Mononuclear cell (primary cell): ENCODE data around the gene TCEAL8. TPM values are rescaled to one million over a fixed set of nuclear protein-coding genes. Genes with fewer than 3 reads are reported as not detected.

Experiments
- H3K27me3 ChIP-seq: 2 replicates; pipeline ENCODE4 v1.6.0; 2011; ENCODE audit warnings: low read length, control low read depth; ENCODE audit not compliant: insufficient read depth
- H3K4me1 ChIP-seq: 2 replicates; pipeline ENCODE4 v1.5.1; 2011; ENCODE audit warnings: mild to moderate bottlenecking, low read length, control low read depth; ENCODE audit not compliant: insufficient read depth
- H3K4me3 ChIP-seq: 2 replicates; pipeline ENCODE4 v1.5.1; 2011; ENCODE audit warnings: mild to moderate bottlenecking, low read length, moderate library complexity
- H3K9me3 ChIP-seq: 2 replicates; pipeline ENCODE4 v1.5.1; 2011; ENCODE audit warnings: low read depth, mild to moderate bottlenecking, control low read depth, low read length
- total RNA-seq: library from RNA; depleted of rRNA; stranded (reverse); fragments of >200 nt; gene quantifications from one replicate; pipeline ENCODE4 v1.2.3, GENCODE V29; 2012

Gene TCEAL8, protein sequence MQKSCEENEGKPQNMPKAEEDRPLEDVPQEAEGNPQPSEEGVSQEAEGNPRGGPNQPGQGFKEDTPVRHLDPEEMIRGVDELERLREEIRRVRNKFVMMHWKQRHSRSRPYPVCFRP
- 29.5 TPM for total RNA-seq

DNA sequence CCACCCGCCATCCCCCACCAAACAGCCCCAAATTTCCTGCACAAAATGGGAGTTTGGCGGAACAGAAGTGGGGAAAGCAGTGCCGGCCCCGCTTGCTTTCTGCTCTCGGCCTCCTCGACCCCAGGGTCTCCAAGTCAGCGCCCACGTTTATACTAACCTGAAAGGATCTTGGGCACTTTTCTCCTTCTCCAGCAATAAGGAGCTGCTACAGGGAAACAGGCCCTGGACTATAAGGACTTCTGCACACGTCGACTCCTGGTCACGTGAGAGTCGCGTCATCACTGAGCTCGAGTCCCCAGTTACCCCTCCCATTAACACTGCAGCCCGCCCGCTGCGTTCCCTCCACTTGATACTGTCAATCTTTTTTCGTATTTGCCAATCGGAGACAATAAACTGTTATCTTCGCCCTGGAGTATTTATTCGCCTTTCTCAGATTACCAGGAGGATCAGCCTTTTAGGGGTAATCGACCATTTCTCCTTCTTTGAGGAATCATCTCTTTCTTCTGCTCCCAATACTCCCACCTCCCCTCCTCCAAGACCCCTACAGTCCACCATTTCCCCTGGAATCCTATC is at the start of gene TCEAL8:
TSS of gene TCEAL8 (minus strand) at position 235 of the 573 bp plus-strand sequence. CDS start 1,176 bp downstream, outside the sequence.
- H3K4me3 ChIP-seq = peak within 1 kb of the TSS; percentile 49
- H3K4me1 ChIP-seq = peaks cover 8% of the 10 kb centered on the region
- no peaks in the 10 kb centered on the region for H3K9me3 ChIP-seq

DNA sequence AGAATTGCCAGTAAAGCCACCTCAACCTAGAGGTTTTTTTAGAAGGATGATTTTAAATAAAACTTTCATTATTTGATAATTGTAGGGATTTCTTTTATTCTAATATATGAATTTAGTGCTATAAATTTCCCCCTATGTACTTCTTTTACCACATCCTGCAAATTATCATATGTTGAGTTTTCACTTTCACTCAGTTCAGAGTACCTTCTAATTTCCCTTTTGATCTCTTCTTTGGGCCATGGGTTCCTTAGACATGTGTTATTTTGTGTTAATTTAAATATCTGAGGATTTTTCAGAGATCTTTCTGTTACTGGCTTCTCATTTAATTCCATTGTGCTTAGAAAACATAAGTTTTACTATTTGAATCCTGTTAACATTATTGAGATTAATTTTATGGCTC is 49.8 kb upstream of the TCEAL8 start:
- Histone ChIP-seq H3K4me1 (no peaks in the 10 kb centered on the region), H3K4me3 (no peak overlapping the region), H3K27me3 (no peaks in the 10 kb centered on the region), H3K9me3 (no peaks in the 10 kb centered on the region)

More for the DNA sequence above, at the start of gene TCEAL8:
- no peaks in the 10 kb centered on the region for H3K27me3 ChIP-seq

DNA sequence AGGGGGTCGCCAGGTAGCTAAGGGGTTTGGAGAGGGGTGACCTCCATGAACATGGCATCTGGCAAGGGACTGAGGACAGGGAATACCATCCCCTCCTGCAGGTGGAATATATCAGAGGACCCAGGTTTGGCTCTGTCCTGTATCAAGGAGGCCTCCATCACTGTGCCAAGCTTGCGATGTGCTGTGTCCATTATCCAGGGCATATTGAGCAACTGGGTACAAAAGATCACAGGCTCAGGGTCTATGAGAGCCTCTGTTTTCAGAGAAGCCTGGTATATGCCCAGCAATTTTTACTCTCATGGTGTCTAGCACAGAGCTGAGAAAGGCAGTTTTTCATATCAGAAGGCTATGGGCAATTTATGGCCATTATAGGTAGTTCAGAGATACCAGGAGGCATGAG is 38.2 kb upstream of the TCEAL8 start:
- Histone ChIP-seq H3K4me1 (no peaks in the 10 kb centered on the region), H3K27me3 (no peaks in the 10 kb centered on the region), H3K9me3 (no peaks in the 10 kb centered on the region), H3K4me3 (no peak overlapping the region)

- Histone ChIP-seq H3K4me3 (no peak overlapping the region), H3K27me3 (peaks cover 3% of the 10 kb centered on the region), H3K9me3 (no peaks in the 10 kb centered on the region), H3K4me1 (no peaks in the 10 kb centered on the region)
Measured at GRCh38 chrX:103279624-103280023, 24.7 kb upstream of the TCEAL8 start.

DNA sequence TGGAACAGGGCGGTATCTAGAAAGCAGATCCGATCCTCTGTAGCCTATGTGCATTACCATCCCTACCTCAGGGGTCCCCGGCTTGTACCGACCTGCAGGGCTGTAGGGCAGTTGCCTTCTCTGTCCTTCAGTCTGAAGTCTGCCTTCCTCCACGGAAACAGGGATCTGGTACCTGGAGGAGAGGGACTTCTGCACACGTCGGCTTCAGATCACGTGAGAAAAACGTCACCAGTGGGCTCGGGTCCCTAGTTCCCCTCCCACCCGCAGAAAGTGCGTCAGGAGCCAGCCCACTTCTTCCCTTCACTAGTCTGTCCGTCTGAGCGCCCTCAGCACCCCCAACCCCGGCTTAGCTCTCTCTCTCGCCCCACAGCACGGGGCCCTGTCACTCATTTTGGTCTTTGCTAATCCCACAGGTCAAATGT is 21.6 kb upstream of the TCEAL8 start, which contains the start of gene TCEAL5:
TSS of gene TCEAL5 (minus strand) at position 170 of the 422 bp plus-strand sequence. CDS start 2,187 bp downstream, outside the sequence.
- Histone ChIP-seq H3K4me3 (no peak within 1 kb of the TSS), H3K27me3 (peaks cover 3% of the 10 kb centered on the region), H3K4me1 (no peaks in the 10 kb centered on the region), H3K9me3 (no peaks in the 10 kb centered on the region)

- H3K9me3 ChIP-seq = no peaks in the 10 kb centered on the region
- H3K4me3 ChIP-seq = no peak overlapping the region
- H3K27me3 ChIP-seq = peaks cover 3% of the 10 kb centered on the region
- H3K4me1 ChIP-seq = no peaks in the 10 kb centered on the region
Measured at GRCh38 chrX:103275947-103276567, 21.1 kb upstream of the TCEAL8 start.

DNA sequence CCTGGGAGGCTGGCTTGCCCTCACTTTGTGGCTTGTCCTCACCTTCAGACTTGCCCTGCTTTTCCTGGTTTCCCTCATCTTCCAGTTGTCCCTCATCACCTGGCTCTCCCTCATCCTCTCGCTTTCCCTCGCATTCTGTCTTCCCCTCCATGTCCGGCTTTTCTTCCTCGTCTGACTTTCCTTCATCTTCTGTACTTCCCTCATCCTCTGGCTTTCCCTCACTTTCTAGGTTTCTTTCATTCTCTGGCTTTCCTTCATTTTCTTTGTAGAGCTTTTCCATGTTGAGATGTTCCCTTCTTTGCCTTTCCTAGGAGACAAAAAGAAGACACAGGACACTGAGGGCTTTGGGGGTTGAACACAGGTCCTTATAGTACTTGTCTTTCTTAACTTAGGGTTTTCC is 19.3 kb upstream of the TCEAL8 start:
- no peaks in the 10 kb centered on the region for H3K9me3 ChIP-seq
- no peak overlapping the region for H3K4me3 ChIP-seq
- peaks cover 7% of the 10 kb centered on the region for H3K27me3 ChIP-seq
- H3K4me1 ChIP-seq = no peaks in the 10 kb centered on the region

DNA sequence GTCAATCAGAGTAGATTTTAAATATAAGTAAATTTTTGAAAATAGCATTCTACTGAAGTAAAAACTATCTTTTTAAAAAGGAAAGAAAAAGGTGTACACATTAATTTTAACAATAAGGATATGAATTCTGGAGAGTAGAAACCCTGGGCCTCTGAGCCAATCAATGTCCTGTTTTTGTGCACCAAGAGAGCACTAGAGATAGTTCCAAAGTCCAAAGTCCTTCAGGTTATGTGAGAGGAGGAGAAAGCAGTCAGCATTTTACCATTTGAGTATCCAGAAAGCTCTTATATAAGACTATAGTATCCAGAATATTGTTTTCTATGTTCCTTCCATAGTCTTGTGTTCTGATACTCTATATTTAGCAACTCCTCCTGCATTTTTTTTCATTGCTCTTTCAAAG is 3.3 kb upstream of the TCEAL8 start:
- Histone ChIP-seq H3K9me3 (no peaks in the 10 kb centered on the region), H3K4me3 (no peak overlapping the region), H3K27me3 (peaks cover 3% of the 10 kb centered on the region), H3K4me1 (peaks cover 8% of the 10 kb centered on the region)

GRCh38 chrX:103256651-103257050 is 1.7 kb upstream of the TCEAL8 start:
- Histone ChIP-seq H3K9me3 (no peaks in the 10 kb centered on the region), H3K27me3 (no peaks in the 10 kb centered on the region), H3K4me1 (peaks cover 8% of the 10 kb centered on the region), H3K4me3 (no peak overlapping the region)

GRCh38 chrX:103254171-103254824 is 657 bp downstream of the TCEAL8 start:
- Histone ChIP-seq H3K27me3 (no peaks in the 10 kb centered on the region), H3K9me3 (no peaks in the 10 kb centered on the region), H3K4me1 (peaks cover 8% of the 10 kb centered on the region), H3K4me3 (peak overlapping the region; percentile 49)

DNA sequence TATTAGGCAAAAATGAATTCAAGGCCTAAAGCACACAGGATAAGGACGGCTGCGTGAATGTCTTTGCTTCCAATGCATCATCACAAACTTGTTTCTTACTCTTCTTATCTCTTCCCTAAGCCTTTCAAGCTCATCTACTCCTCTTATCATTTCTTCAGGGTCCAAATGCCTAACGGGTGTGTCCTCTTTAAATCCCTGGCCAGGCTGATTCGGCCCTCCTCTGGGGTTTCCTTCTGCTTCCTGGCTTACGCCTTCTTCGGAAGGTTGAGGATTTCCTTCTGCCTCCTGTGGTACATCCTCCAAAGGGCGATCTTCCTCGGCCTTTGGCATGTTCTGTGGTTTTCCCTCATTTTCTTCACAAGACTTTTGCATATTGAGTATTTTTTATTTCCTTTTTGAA is 1.3 kb downstream of the TCEAL8 start:
- H3K9me3 ChIP-seq = no peaks in the 10 kb centered on the region
- peaks cover 8% of the 10 kb centered on the region for H3K4me1 ChIP-seq
- H3K27me3 ChIP-seq = no peaks in the 10 kb centered on the region
- H3K4me3 ChIP-seq = peak overlapping the region; percentile 49

DNA sequence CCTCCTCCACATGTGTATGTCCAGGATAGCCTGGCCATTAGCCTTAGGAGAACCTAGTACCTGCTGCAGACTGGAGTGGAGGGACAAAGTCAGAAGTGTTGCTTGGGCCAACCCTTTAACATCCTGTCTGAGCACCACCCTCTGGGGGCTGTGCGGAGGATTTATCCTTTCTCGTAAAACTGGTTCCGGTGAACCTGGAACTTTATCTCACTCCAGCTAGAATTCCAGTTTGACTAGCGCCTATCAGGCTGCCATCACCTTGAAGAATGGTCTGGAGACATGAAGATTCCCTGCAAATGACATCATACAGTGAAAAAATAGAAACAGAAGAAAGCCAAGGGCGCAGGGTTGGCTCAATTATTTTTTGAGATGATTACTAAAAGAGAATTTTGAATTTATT is 4.0 kb downstream of the TCEAL8 start:
- Histone ChIP-seq H3K9me3 (no peaks in the 10 kb centered on the region), H3K27me3 (no peaks in the 10 kb centered on the region), H3K4me3 (no peak overlapping the region), H3K4me1 (peaks cover 8% of the 10 kb centered on the region)

DNA sequence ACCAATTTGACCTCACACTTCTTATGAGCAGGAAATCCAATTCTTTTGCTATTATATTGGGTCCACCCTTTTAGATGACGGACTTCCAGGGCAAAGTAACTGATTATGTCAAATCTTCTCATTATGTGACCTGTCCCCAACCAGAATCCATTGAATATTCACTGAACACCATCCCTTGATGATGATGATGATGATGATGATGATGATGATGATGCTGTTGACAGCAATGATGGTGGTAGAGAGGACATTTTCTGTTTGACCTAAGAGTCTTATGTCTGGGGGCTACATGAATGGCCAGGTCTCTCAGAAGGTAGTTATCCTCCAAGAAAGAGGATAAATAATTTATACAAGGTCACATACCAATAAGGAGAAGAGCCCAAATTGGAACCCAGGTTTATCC is 5.2 kb downstream of the TCEAL8 start:
- Histone ChIP-seq H3K4me3 (no peak overlapping the region), H3K9me3 (no peaks in the 10 kb centered on the region), H3K27me3 (no peaks in the 10 kb centered on the region), H3K4me1 (peaks cover 8% of the 10 kb centered on the region)

GRCh38 chrX:103248553-103248952 is 6.4 kb downstream of the TCEAL8 start:
- Histone ChIP-seq H3K4me1 (peaks cover 2% of the 10 kb centered on the region), H3K27me3 (no peaks in the 10 kb centered on the region), H3K4me3 (no peak overlapping the region), H3K9me3 (no peaks in the 10 kb centered on the region)

- H3K4me3 ChIP-seq = no peak overlapping the region
Measured at GRCh38 chrX:103240155-103240554, 14.8 kb downstream of the TCEAL8 start.

More at GRCh38 chrX:103240155-103240554, 14.8 kb downstream of the TCEAL8 start:
- Histone ChIP-seq H3K4me1 (no peaks in the 10 kb centered on the region), H3K27me3 (no peaks in the 10 kb centered on the region), H3K9me3 (no peaks in the 10 kb centered on the region)
